ENCODE results near the gene AQP2.

DNA sequence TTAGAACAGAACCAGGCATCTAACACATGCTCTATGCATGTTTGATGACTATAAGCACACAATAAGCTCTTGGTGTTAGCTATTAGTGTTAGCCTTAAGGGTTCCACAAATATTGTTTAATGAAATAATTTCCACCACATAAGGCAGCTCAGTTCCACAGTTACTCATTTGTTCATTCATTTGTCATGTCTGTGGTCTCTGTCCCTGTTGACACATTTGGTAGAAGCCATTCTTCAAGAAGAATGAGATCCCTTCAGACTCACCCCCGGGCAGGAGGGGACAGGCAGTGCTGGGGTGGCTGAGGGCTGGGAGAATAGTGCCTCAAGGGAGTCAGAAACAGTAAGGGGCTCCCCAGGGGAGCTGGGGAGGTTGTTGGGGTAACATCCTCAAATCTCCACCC lies 43.2 kb upstream of the AQP2 start:
- TF ChIP-seq POLR2A (IDR thresholded peaks at IDR 0.05) (no peak), POLR2AphosphoS5 (IDR thresholded peaks at IDR 0.05) (no peak)
